ENCODE measurements around the gene MYBPC3.

GRCh38 chr11:47396049-47396320 is 43.5 kb upstream of the MYBPC3 start:
- TF ChIP-seq CTCF (IDR thresholded peaks at IDR 0.05) (no peak), POLR2AphosphoS5 (IDR thresholded peaks at IDR 0.05; ENCODE audit: insufficient read depth in 1 of 2, low read depth in 1 of 2) (no peak), POLR2A (IDR thresholded peaks at IDR 0.05) (no peak)

Measured in vagina (tissue), 2 donors.